Keratinocyte (primary cell): Measurements from ENCODE around the gene TEX55. TPM values are rescaled to one million over a fixed set of nuclear protein-coding genes. Genes with fewer than 3 reads are reported as not detected.
A peak's percentile ranks its signal among the peaks of the same experiment; 100 is the strongest.

Experiments used
- DNase-seq: peaks from one replicate; pipeline ENCODE4 v3.0.0-alpha.2; 2011; ENCODE audit warnings: low read depth, missing footprints, low spot score
- FAIRE-seq: peaks from 2 replicates; lab custom pipeline; 2011; peaks lifted over from hg19 to GRCh38; lab: Jason Lieb, UNC
- H2AFZ ChIP-seq: 2 replicates; pipeline ENCODE4 v1.6.0; 2012; ENCODE audit warnings: low read length, control low read depth, inconsistent platforms; ENCODE audit not compliant: control insufficient read depth
- H3K27ac ChIP-seq: 2 replicates; pipeline ENCODE4 v1.5.1; 2011; ENCODE audit warnings: low read length; ENCODE audit not compliant: control insufficient read depth, insufficient read depth
- H3K27me3 ChIP-seq: 3 replicates; pipeline ENCODE4 v1.6.0; 2011; ENCODE audit warnings: low read length; ENCODE audit not compliant: control insufficient read depth, insufficient read depth; ENCODE audit errors: extremely low read depth
- H3K36me3 ChIP-seq, 2 experiments: 2 replicates in 1 of 2; 3 replicates in 1 of 2; pipeline ENCODE4 v1.5.1; 2011; ENCODE audit warnings: low read length in 2 of 2, mild to moderate bottlenecking in 1 of 2; ENCODE audit not compliant: control insufficient read depth in 2 of 2, insufficient read depth in 2 of 2; ENCODE audit errors: extremely low read depth in 1 of 2
- H3K4me1 ChIP-seq: 3 replicates; pipeline ENCODE4 v1.5.1; 2011; ENCODE audit warnings: low read length; ENCODE audit not compliant: control insufficient read depth, insufficient read depth; ENCODE audit errors: extremely low read depth
- H3K4me2 ChIP-seq: 3 replicates; pipeline ENCODE4 v1.6.0; 2011; ENCODE audit warnings: low read depth, low read length; ENCODE audit not compliant: control insufficient read depth, insufficient read depth; ENCODE audit errors: extremely low read depth
- H3K4me3 ChIP-seq, 3 experiments: fragments of 200-600 bp in 1 of 3; sonication (generic) in 1 of 3; 2 replicates in 2 of 3; 3 replicates in 1 of 3; pipeline ENCODE4 v1.5.1; 2011 to 2016; ENCODE audit warnings: low read length in 3 of 3, mild to moderate bottlenecking in 3 of 3, control low read depth in 2 of 3, inconsistent platforms in 1 of 3, low read depth in 1 of 3, mixed read lengths in 1 of 3, mixed run types in 1 of 3, moderate library complexity in 1 of 3; ENCODE audit not compliant: control insufficient read depth in 2 of 3, insufficient read depth in 2 of 3; ENCODE audit errors: extremely low read depth in 1 of 3
- H3K79me2 ChIP-seq: 2 replicates; pipeline ENCODE4 v1.6.0; 2012; ENCODE audit warnings: low read length; ENCODE audit not compliant: control insufficient read depth, insufficient read depth
- H3K9ac ChIP-seq: 3 replicates; pipeline ENCODE4 v1.6.0; 2011; ENCODE audit warnings: low read length; ENCODE audit not compliant: control insufficient read depth, insufficient read depth; ENCODE audit errors: extremely low read depth
- H3K9me1 ChIP-seq: 3 replicates; pipeline ENCODE4 v1.6.0; 2011; ENCODE audit warnings: low read length; ENCODE audit not compliant: control insufficient read depth, insufficient read depth; ENCODE audit errors: extremely low read depth
- H3K9me3 ChIP-seq: 2 replicates; pipeline ENCODE4 v1.5.1; 2012; ENCODE audit warnings: low read depth, low read length; ENCODE audit not compliant: control insufficient read depth
- H4K20me1 ChIP-seq: 3 replicates; pipeline ENCODE4 v1.6.0; 2011; ENCODE audit warnings: low read length; ENCODE audit not compliant: control insufficient read depth, insufficient read depth; ENCODE audit errors: extremely low read depth
- CTCF ChIP-seq, 3 experiments: IDR thresholded peaks in 1 of 3; conservative IDR thresholded peaks in 1 of 3; optimal IDR thresholded peaks in 1 of 3; 2 replicates in 2 of 3; 3 replicates in 1 of 3; pipeline versions ENCODE3 to v1.5.1; 2011; ENCODE audit warnings: low read length in 3 of 3, mild to moderate bottlenecking in 3 of 3, moderate library complexity in 2 of 3, control low read depth in 1 of 3, inconsistent platforms in 1 of 3; ENCODE audit not compliant: insufficient read depth in 2 of 3; ENCODE audit errors: extremely low read depth in 1 of 3
- EZH2 ChIP-seq: IDR thresholded peaks from one replicate; pipeline ENCODE4 v1.6.1; 2012; ENCODE audit warnings: inconsistent platforms, mild to moderate bottlenecking, low read length, moderate library complexity
- dilution Hi-C: fragments of 300-500 bp; cut with MboI; formaldehyde crosslinking; loops from one replicate; pipeline ENCODE4 v1.7.0; 2020; ENCODE audit warnings: low sequenced_read_pairs; ENCODE audit not compliant: extremely low pct_ligation_motif_present
- polyA plus RNA-seq, 5 experiments: library from polyadenylated mRNA; depleted of rRNA in 3 of 5; stranded (reverse) in 3 of 5; stranded (forward) in 1 of 5; unstranded in 1 of 5; fragments of >200 nt; gene quantifications; 1 replicate in 1 of 5; 2 replicates in 3 of 5; 3 replicates in 1 of 5; pipeline versions ENCODE4 v1.2.1 to v1.2.3, GENCODE V29; 2011 to 2012; ENCODE audit warnings: missing spikeins in 2 of 5, low read depth in 1 of 5, low replicate concordance in 1 of 5

The TEX55 gene
- polyA plus RNA-seq, 1 donor (not counting 4 experiments of a cell fraction or from before 2014, with no cell fraction given): not detected

DNA sequence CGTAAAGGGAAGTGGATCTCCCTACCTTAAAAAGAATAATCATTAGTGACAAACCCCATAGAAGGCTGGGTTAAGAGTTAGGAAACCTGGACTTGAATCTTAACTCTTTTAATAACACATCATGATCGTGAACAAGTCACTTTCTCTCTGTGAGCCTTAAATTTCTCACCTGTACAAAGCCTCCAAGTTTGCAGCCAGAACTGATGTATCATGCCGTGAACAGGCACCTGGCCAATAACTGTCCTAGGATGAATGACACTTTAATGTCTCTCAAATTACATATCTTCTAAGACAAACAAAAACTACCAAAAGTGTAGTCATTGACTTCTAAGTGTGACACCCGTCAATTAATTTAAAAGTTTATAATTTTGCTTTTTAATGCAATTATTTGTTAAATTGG lies 31.4 kb downstream of the TEX55 start:
- H2AFZ ChIP-seq: no peak overlapping the region
- H3K27ac ChIP-seq: no peak overlapping the region
- H3K9ac ChIP-seq: no peak overlapping the region
- H3K4me3 ChIP-seq: no peak overlapping the region
- no peaks in the 10 kb centered on the region for H3K27me3 ChIP-seq
- TF ChIP-seq EZH2: no peak
- TF ChIP-seq CTCF (optimal IDR thresholded peaks at IDR 0.05 in 1 of 3, IDR thresholded peaks at IDR 0.05 in 1 of 3, conservative IDR thresholded peaks at IDR 0.05 in 1 of 3; ENCODE audit: extremely low read depth in 1 of 3, insufficient read depth in 2 of 3, low read length in 3 of 3): no peak
- no peaks in the 10 kb centered on the region for H3K36me3 ChIP-seq
- peaks cover 30% of the 10 kb centered on the region for H3K4me1 ChIP-seq
- no peaks in the 10 kb centered on the region for H4K20me1 ChIP-seq
- H3K9me3 ChIP-seq: no peaks in the 10 kb centered on the region
- FAIRE-seq: no peak
- DNase-seq: no peak
- H3K79me2 ChIP-seq: no peaks in the 10 kb centered on the region
- dilution Hi-C loops: no loop called here
- H3K9me1 ChIP-seq: no peaks in the 10 kb centered on the region
- H3K4me2 ChIP-seq: no peak overlapping the region

- TF ChIP-seq CTCF (optimal IDR thresholded peaks at IDR 0.05 in 1 of 3, IDR thresholded peaks at IDR 0.05 in 1 of 3, conservative IDR thresholded peaks at IDR 0.05 in 1 of 3; ENCODE audit: extremely low read depth in 1 of 3, insufficient read depth in 2 of 3, low read length in 3 of 3) (no peak), EZH2 (no peak)
- Histone ChIP-seq H4K20me1 (no peaks in the 10 kb centered on the region), H3K27ac (peak overlapping the region; percentile 42), H3K9me3 (no peaks in the 10 kb centered on the region), H3K4me1 (peaks cover 47% of the 10 kb centered on the region), H3K4me3 (no peak overlapping the region), H3K9me1 (no peaks in the 10 kb centered on the region), H3K9ac (no peak overlapping the region), H3K36me3 (no peaks in the 10 kb centered on the region), H3K4me2 (peak overlapping the region; percentile 64), H3K79me2 (no peaks in the 10 kb centered on the region), H2AFZ (peak overlapping the region; percentile 55), H3K27me3 (no peaks in the 10 kb centered on the region)
- dilution Hi-C loops: no loop called here
- FAIRE-seq: peak; percentile 90
- peak; percentile 79 for DNase-seq
Measured at GRCh38 chr3:119181765-119182164, 35.8 kb downstream of the TEX55 start.
